ENCODE results near the gene ACACA.

Gene ACACA

GRCh38 chr17:37392024-37392590 is 14.5 kb downstream of the ACACA start:
- Histone ChIP-seq H3K4me3 (ENCODE audit: low read length) (no peak overlapping the region), H3K27ac (ENCODE audit: low read length) (no peak overlapping the region), H3K4me1 (ENCODE audit: control insufficient read depth, low read depth, low read length) (no peaks in the 10 kb centered on the region), H3K9me3 (ENCODE audit: control insufficient read depth, low read depth, low read length) (no peaks in the 10 kb centered on the region), H3K9ac (ENCODE audit: low read length) (no peak overlapping the region), H3K27me3 (ENCODE audit: control insufficient read depth, insufficient read depth, low read length) (no peaks in the 10 kb centered on the region), H3K36me3 (ENCODE audit: control insufficient read depth, low read depth, low read length) (no peaks in the 10 kb centered on the region)

GRCh38 chr17:37391146-37391545 is 15.5 kb downstream of the ACACA start:
- no peaks in the 10 kb centered on the region for H3K36me3 ChIP-seq (ENCODE audit: control insufficient read depth, low read depth, low read length)
- no peaks in the 10 kb centered on the region for H3K9me3 ChIP-seq (ENCODE audit: control insufficient read depth, low read depth, low read length)
- H3K27me3 ChIP-seq (ENCODE audit: control insufficient read depth, insufficient read depth, low read length) = no peaks in the 10 kb centered on the region
- no peak overlapping the region for H3K4me3 ChIP-seq (ENCODE audit: low read length)
- H3K9ac ChIP-seq (ENCODE audit: low read length) = no peak overlapping the region
- no peaks in the 10 kb centered on the region for H3K4me1 ChIP-seq (ENCODE audit: control insufficient read depth, low read depth, low read length)
- no peak overlapping the region for H3K27ac ChIP-seq (ENCODE audit: low read length)

GRCh38 chr17:37389160-37389559 is 17.5 kb downstream of the ACACA start:
- H3K4me1 ChIP-seq (ENCODE audit: control insufficient read depth, low read depth, low read length) = no peaks in the 10 kb centered on the region
- H3K9me3 ChIP-seq (ENCODE audit: control insufficient read depth, low read depth, low read length) = no peaks in the 10 kb centered on the region
- H3K27ac ChIP-seq (ENCODE audit: low read length) = no peak overlapping the region
- H3K27me3 ChIP-seq (ENCODE audit: control insufficient read depth, insufficient read depth, low read length) = no peaks in the 10 kb centered on the region
- H3K9ac ChIP-seq (ENCODE audit: low read length) = no peak overlapping the region
- no peaks in the 10 kb centered on the region for H3K36me3 ChIP-seq (ENCODE audit: control insufficient read depth, low read depth, low read length)
- no peak overlapping the region for H3K4me3 ChIP-seq (ENCODE audit: low read length)

GRCh38 chr17:37388266-37388665 is 18.4 kb downstream of the ACACA start:
- no peaks in the 10 kb centered on the region for H3K36me3 ChIP-seq (ENCODE audit: control insufficient read depth, low read depth, low read length)
- H3K27ac ChIP-seq (ENCODE audit: low read length) = no peak overlapping the region
- no peaks in the 10 kb centered on the region for H3K4me1 ChIP-seq (ENCODE audit: control insufficient read depth, low read depth, low read length)
- H3K9ac ChIP-seq (ENCODE audit: low read length) = no peak overlapping the region
- no peak overlapping the region for H3K4me3 ChIP-seq (ENCODE audit: low read length)
- H3K9me3 ChIP-seq (ENCODE audit: control insufficient read depth, low read depth, low read length) = no peaks in the 10 kb centered on the region
- H3K27me3 ChIP-seq (ENCODE audit: control insufficient read depth, insufficient read depth, low read length) = no peaks in the 10 kb centered on the region

- Histone ChIP-seq H3K36me3 (ENCODE audit: control insufficient read depth, low read depth, low read length) (no peaks in the 10 kb centered on the region), H3K4me3 (ENCODE audit: low read length) (no peak overlapping the region), H3K4me1 (ENCODE audit: control insufficient read depth, low read depth, low read length) (no peaks in the 10 kb centered on the region)
These were observed 20.2 kb downstream of the ACACA start for GRCh38 chr17:37386462-37386861.

GRCh38 chr17:37385474-37385990 is 21.1 kb downstream of the ACACA start:
- H3K27me3 ChIP-seq (ENCODE audit: control insufficient read depth, insufficient read depth, low read length) = no peaks in the 10 kb centered on the region
- no peak overlapping the region for H3K27ac ChIP-seq (ENCODE audit: low read length)
- H3K4me3 ChIP-seq (ENCODE audit: low read length) = no peak overlapping the region
- no peak overlapping the region for H3K9ac ChIP-seq (ENCODE audit: low read length)
- no peaks in the 10 kb centered on the region for H3K36me3 ChIP-seq (ENCODE audit: control insufficient read depth, low read depth, low read length)
- no peaks in the 10 kb centered on the region for H3K9me3 ChIP-seq (ENCODE audit: control insufficient read depth, low read depth, low read length)
- no peaks in the 10 kb centered on the region for H3K4me1 ChIP-seq (ENCODE audit: control insufficient read depth, low read depth, low read length)

More at GRCh38 chr17:37386462-37386861, 20.2 kb downstream of the ACACA start:
- Histone ChIP-seq H3K9ac (ENCODE audit: low read length) (no peak overlapping the region), H3K27ac (ENCODE audit: low read length) (no peak overlapping the region), H3K27me3 (ENCODE audit: control insufficient read depth, insufficient read depth, low read length) (no peaks in the 10 kb centered on the region), H3K9me3 (ENCODE audit: control insufficient read depth, low read depth, low read length) (no peaks in the 10 kb centered on the region)

- H3K27me3 ChIP-seq (ENCODE audit: control insufficient read depth, insufficient read depth, low read length) = no peaks in the 10 kb centered on the region
- H3K27ac ChIP-seq (ENCODE audit: low read length) = no peak overlapping the region
- H3K9me3 ChIP-seq (ENCODE audit: control insufficient read depth, low read depth, low read length) = no peaks in the 10 kb centered on the region
- H3K4me3 ChIP-seq (ENCODE audit: low read length) = no peak overlapping the region
- H3K4me1 ChIP-seq (ENCODE audit: control insufficient read depth, low read depth, low read length) = no peaks in the 10 kb centered on the region
- no peak overlapping the region for H3K9ac ChIP-seq (ENCODE audit: low read length)
- no peaks in the 10 kb centered on the region for H3K36me3 ChIP-seq (ENCODE audit: control insufficient read depth, low read depth, low read length)
These were observed 22.0 kb downstream of the ACACA start for GRCh38 chr17:37384560-37385149.

GRCh38 chr17:37382056-37382455 is 24.6 kb downstream of the ACACA start:
- Histone ChIP-seq H3K36me3 (ENCODE audit: control insufficient read depth, low read depth, low read length) (no peaks in the 10 kb centered on the region), H3K4me3 (ENCODE audit: low read length) (no peak overlapping the region), H3K4me1 (ENCODE audit: control insufficient read depth, low read depth, low read length) (no peaks in the 10 kb centered on the region), H3K9me3 (ENCODE audit: control insufficient read depth, low read depth, low read length) (no peaks in the 10 kb centered on the region), H3K27me3 (ENCODE audit: control insufficient read depth, insufficient read depth, low read length) (no peaks in the 10 kb centered on the region), H3K27ac (ENCODE audit: low read length) (no peak overlapping the region), H3K9ac (ENCODE audit: low read length) (no peak overlapping the region)

GRCh38 chr17:37375706-37376105 is 30.9 kb downstream of the ACACA start, which contains the start of gene C17orf78:
TSS of gene C17orf78 (plus strand) at chr17:37375985. CDS start at chr17:37376093, 108 bp downstream.
- H3K9me3 ChIP-seq (ENCODE audit: control insufficient read depth, low read depth, low read length) = no peaks in the 10 kb centered on the region
- no peak within 1 kb of the TSS for H3K27ac ChIP-seq (ENCODE audit: low read length)
- H3K9ac ChIP-seq (ENCODE audit: low read length) = no peak within 1 kb of the TSS
- H3K4me1 ChIP-seq (ENCODE audit: control insufficient read depth, low read depth, low read length) = no peaks in the 10 kb centered on the region
- no peaks in the 10 kb centered on the region for H3K36me3 ChIP-seq (ENCODE audit: control insufficient read depth, low read depth, low read length)
- no peak within 1 kb of the TSS for H3K4me3 ChIP-seq (ENCODE audit: low read length)
- no peaks in the 10 kb centered on the region for H3K27me3 ChIP-seq (ENCODE audit: control insufficient read depth, insufficient read depth, low read length)

GRCh38 chr17:37373530-37374159 is 33.0 kb downstream of the ACACA start:
- Histone ChIP-seq H3K27ac (ENCODE audit: low read length) (no peak overlapping the region), H3K36me3 (ENCODE audit: control insufficient read depth, low read depth, low read length) (no peaks in the 10 kb centered on the region), H3K9me3 (ENCODE audit: control insufficient read depth, low read depth, low read length) (no peaks in the 10 kb centered on the region), H3K27me3 (ENCODE audit: control insufficient read depth, insufficient read depth, low read length) (no peaks in the 10 kb centered on the region), H3K9ac (ENCODE audit: low read length) (no peak overlapping the region), H3K4me1 (ENCODE audit: control insufficient read depth, low read depth, low read length) (no peaks in the 10 kb centered on the region), H3K4me3 (ENCODE audit: low read length) (no peak overlapping the region)

- no peak overlapping the region for H3K27ac ChIP-seq (ENCODE audit: low read length)
- no peaks in the 10 kb centered on the region for H3K9me3 ChIP-seq (ENCODE audit: control insufficient read depth, low read depth, low read length)
- no peaks in the 10 kb centered on the region for H3K27me3 ChIP-seq (ENCODE audit: control insufficient read depth, insufficient read depth, low read length)
- H3K9ac ChIP-seq (ENCODE audit: low read length) = no peak overlapping the region
- H3K4me1 ChIP-seq (ENCODE audit: control insufficient read depth, low read depth, low read length) = no peaks in the 10 kb centered on the region
- no peaks in the 10 kb centered on the region for H3K36me3 ChIP-seq (ENCODE audit: control insufficient read depth, low read depth, low read length)
- H3K4me3 ChIP-seq (ENCODE audit: low read length) = no peak overlapping the region
These were observed 38.1 kb downstream of the ACACA start for GRCh38 chr17:37368577-37368976.

- Histone ChIP-seq H3K4me1 (ENCODE audit: control insufficient read depth, low read depth, low read length) (no peaks in the 10 kb centered on the region), H3K27ac (ENCODE audit: low read length) (no peak overlapping the region), H3K4me3 (ENCODE audit: low read length) (no peak overlapping the region), H3K36me3 (ENCODE audit: control insufficient read depth, low read depth, low read length) (no peaks in the 10 kb centered on the region), H3K9ac (ENCODE audit: low read length) (no peak overlapping the region), H3K27me3 (ENCODE audit: control insufficient read depth, insufficient read depth, low read length) (no peaks in the 10 kb centered on the region), H3K9me3 (ENCODE audit: control insufficient read depth, low read depth, low read length) (no peaks in the 10 kb centered on the region)
These were observed 41.0 kb downstream of the ACACA start for GRCh38 chr17:37365589-37365988.
